DOHH2 (cell line): ENCODE measurements around the gene LILRA2.

Experiments used
- CTCF ChIP-seq: fragments of 200-600 bp; sonication (generic); IDR thresholded peaks from one replicate; pipeline ENCODE4 v1.5.1; 2014; ENCODE audit warnings: antibody characterized with exemption, mild to moderate bottlenecking, low read depth, low read length; ENCODE audit not compliant: poor library complexity, severe bottlenecking
- EZH2phosphoT487 ChIP-seq: fragments of 200-600 bp; sonication (generic); IDR thresholded peaks from 2 replicates; pipeline ENCODE4 v1.6.1; 2017; ENCODE audit warnings: borderline replicate concordance, mild to moderate bottlenecking, antibody characterized with exemption, low read length, moderate library complexity, mixed read lengths

GRCh38 chr19:54609356-54609791, 35.8 kb downstream of the LILRA2 start:
- TF ChIP-seq CTCF = no peak
- no peak for TF ChIP-seq EZH2phosphoT487
